ENCODE results near the gene CISH. TPM values are rescaled to one million over a fixed set of nuclear protein-coding genes. Genes with fewer than 3 reads are reported as not detected.
A peak's percentile ranks its signal among the peaks of the same experiment; 100 is the strongest.

CISH gene
- total and polyA plus RNA-seq, 5 donors: 8.0 to 27.8 (median 10.2) TPM

GRCh38 chr3:50570508-50571279 lies 40.9 kb downstream of the CISH start:
- ATAC-seq (no peak), DNase-seq (no peak)
- H3K4me3 ChIP-seq (ENCODE audit: low read length): no peak overlapping the region
- H3K27me3 ChIP-seq (ENCODE audit: control insufficient read depth, insufficient read depth): no peaks in the 10 kb centered on the region
- WGBS: 77% methylated on average over 5 of the region's 5 CpGs
- no peaks in the 10 kb centered on the region for H3K9me3 ChIP-seq (ENCODE audit: control insufficient read depth, low read length)
- no peak overlapping the region for H3K27ac ChIP-seq (ENCODE audit: low read length)
- H3K4me1 ChIP-seq (ENCODE audit: control insufficient read depth, insufficient read depth, low read length): peaks cover 5% of the 10 kb centered on the region
- intact Hi-C loops (cut with DNase I): loop anchor here in 1 of 4 donors (2.0 kb wide), 1 partner anchor 44 kb away; no protein-coding TSS in a partner anchor

GRCh38 chr3:50568947-50569749 lies 42.4 kb downstream of the CISH start, which contains the start of gene HEMK1:
Gene HEMK1 (plus strand): TSS chr3:50569522. CDS start chr3:50571105, 1,583 bp downstream.
- ATAC-seq (peak; percentile 90), DNase-seq (peak; percentile 99)
- peak within 1 kb of the TSS; percentile 73 for H3K4me3 ChIP-seq (ENCODE audit: low read length)
- H3K9me3 ChIP-seq (ENCODE audit: control insufficient read depth, low read length): no peaks in the 10 kb centered on the region
- peak within 1 kb of the TSS; percentile 89 for H3K27ac ChIP-seq (ENCODE audit: low read length)
- intact Hi-C loops (cut with DNase I): no loop called here
- whole genome bisulfite sequencing: under 1% methylated on average over 55 of the region's 55 CpGs
- H3K4me1 ChIP-seq (ENCODE audit: control insufficient read depth, insufficient read depth, low read length): peaks cover 5% of the 10 kb centered on the region
- H3K27me3 ChIP-seq (ENCODE audit: control insufficient read depth, insufficient read depth): no peaks in the 10 kb centered on the region

- H3K27me3 ChIP-seq (ENCODE audit: control insufficient read depth, insufficient read depth): no peaks in the 10 kb centered on the region
- H3K9me3 ChIP-seq (ENCODE audit: control insufficient read depth, low read length): no peaks in the 10 kb centered on the region
- intact Hi-C loops (cut with DNase I): no loop called here
- H3K27ac ChIP-seq (ENCODE audit: low read length): peak within 1 kb of the TSS; percentile 86
- peak; percentile 82 to 84 for ATAC-seq
- H3K4me3 ChIP-seq (ENCODE audit: low read length): peak within 1 kb of the TSS; percentile 65
- H3K4me1 ChIP-seq (ENCODE audit: control insufficient read depth, insufficient read depth, low read length): peaks cover 3% of the 10 kb centered on the region
- peak; percentile 96 to 98 (median 98) for DNase-seq
- 1% methylated on average over 53 of the region's 53 CpGs for WGBS
Measured at GRCh38 chr3:50567386-50568167, 44.0 kb downstream of the CISH start, which contains the start of gene C3orf18. Gene C3orf18 (minus strand): TSS chr3:50567747. CDS start chr3:50565699, 2,048 bp downstream.

GRCh38 chr3:50567011-50567385 lies 44.6 kb downstream of the CISH start:
- 7% methylated on average over 11 of the region's 11 CpGs for WGBS
- Histone ChIP-seq H3K9me3 (ENCODE audit: control insufficient read depth, low read length) (no peaks in the 10 kb centered on the region), H3K27me3 (ENCODE audit: control insufficient read depth, insufficient read depth) (no peaks in the 10 kb centered on the region), H3K4me1 (ENCODE audit: control insufficient read depth, insufficient read depth, low read length) (no peaks in the 10 kb centered on the region), H3K27ac (ENCODE audit: low read length) (no peak overlapping the region), H3K4me3 (ENCODE audit: low read length) (peak overlapping the region; percentile 65)
- ATAC-seq (no peak), DNase-seq (no peak)
- intact Hi-C loops (cut with DNase I): no loop called here

GRCh38 chr3:50564321-50564720 lies 47.3 kb downstream of the CISH start:
- no peak for DNase-seq
- H3K4me3 ChIP-seq (ENCODE audit: low read length): no peak overlapping the region
- no peak overlapping the region for H3K27ac ChIP-seq (ENCODE audit: low read length)
- no peaks in the 10 kb centered on the region for H3K27me3 ChIP-seq (ENCODE audit: control insufficient read depth, insufficient read depth)
- no peaks in the 10 kb centered on the region for H3K9me3 ChIP-seq (ENCODE audit: control insufficient read depth, low read length)
- intact Hi-C loops (cut with DNase I): no loop called here
- no peak for ATAC-seq
- peaks cover 2% of the 10 kb centered on the region for H3K4me1 ChIP-seq (ENCODE audit: control insufficient read depth, insufficient read depth, low read length)
- WGBS: 90% methylated on average over 1 of the region's 1 CpG

GRCh38 chr3:50563867-50564266 lies 47.7 kb downstream of the CISH start:
- no peaks in the 10 kb centered on the region for H3K9me3 ChIP-seq (ENCODE audit: control insufficient read depth, low read length)
- WGBS: 91% methylated on average over 2 of the region's 2 CpGs
- H3K27ac ChIP-seq (ENCODE audit: low read length): no peak overlapping the region
- no peak overlapping the region for H3K4me3 ChIP-seq (ENCODE audit: low read length)
- H3K27me3 ChIP-seq (ENCODE audit: control insufficient read depth, insufficient read depth): no peaks in the 10 kb centered on the region
- intact Hi-C loops (cut with DNase I): no loop called here
- ATAC-seq (no peak), DNase-seq (no peak)
- H3K4me1 ChIP-seq (ENCODE audit: control insufficient read depth, insufficient read depth, low read length): peaks cover 2% of the 10 kb centered on the region

- intact Hi-C loops (cut with DNase I): no loop called here
- DNase-seq: no peak
- Histone ChIP-seq H3K4me3 (ENCODE audit: low read length) (no peak overlapping the region), H3K27ac (ENCODE audit: low read length) (no peak overlapping the region), H3K27me3 (ENCODE audit: control insufficient read depth, insufficient read depth) (no peaks in the 10 kb centered on the region), H3K9me3 (ENCODE audit: control insufficient read depth, low read length) (no peaks in the 10 kb centered on the region), H3K4me1 (ENCODE audit: control insufficient read depth, insufficient read depth, low read length) (peaks cover 2% of the 10 kb centered on the region)
- ATAC-seq: no peak
- WGBS: 90% methylated on average over 2 of the region's 2 CpGs
Measured at GRCh38 chr3:50562861-50563260, 48.7 kb downstream of the CISH start.

- Histone ChIP-seq H3K9me3 (ENCODE audit: control insufficient read depth, low read length) (no peaks in the 10 kb centered on the region), H3K4me3 (ENCODE audit: low read length) (no peak overlapping the region), H3K27me3 (ENCODE audit: control insufficient read depth, insufficient read depth) (no peaks in the 10 kb centered on the region), H3K27ac (ENCODE audit: low read length) (no peak overlapping the region), H3K4me1 (ENCODE audit: control insufficient read depth, insufficient read depth, low read length) (peaks cover 2% of the 10 kb centered on the region)
- intact Hi-C loops (cut with DNase I): no loop called here
- ATAC-seq (no peak), DNase-seq (no peak)
Measured at GRCh38 chr3:50559702-50560101, 51.9 kb downstream of the CISH start.

GRCh38 chr3:50557915-50558314 lies 53.7 kb downstream of the CISH start:
- no peak for DNase-seq
- 48% methylated on average over 7 of the region's 7 CpGs for WGBS
- ATAC-seq: no peak

GRCh38 chr3:50557106-50557505 lies 54.5 kb downstream of the CISH start:
- no peak for DNase-seq
- 61% methylated on average over 8 of the region's 8 CpGs for WGBS
- Histone ChIP-seq H3K4me1 (ENCODE audit: control insufficient read depth, insufficient read depth, low read length) (peaks cover 2% of the 10 kb centered on the region), H3K27me3 (ENCODE audit: control insufficient read depth, insufficient read depth) (no peaks in the 10 kb centered on the region), H3K9me3 (ENCODE audit: control insufficient read depth, low read length) (no peaks in the 10 kb centered on the region), H3K27ac (ENCODE audit: low read length) (no peak overlapping the region), H3K4me3 (ENCODE audit: low read length) (no peak overlapping the region)
- ATAC-seq: no peak
- intact Hi-C loops (cut with DNase I): no loop called here

More at GRCh38 chr3:50557915-50558314, 53.7 kb downstream of the CISH start:
- no peak overlapping the region for H3K27ac ChIP-seq (ENCODE audit: low read length)
- intact Hi-C loops (cut with DNase I): no loop called here
- no peaks in the 10 kb centered on the region for H3K9me3 ChIP-seq (ENCODE audit: control insufficient read depth, low read length)
- H3K27me3 ChIP-seq (ENCODE audit: control insufficient read depth, insufficient read depth): no peaks in the 10 kb centered on the region
- no peak overlapping the region for H3K4me3 ChIP-seq (ENCODE audit: low read length)
- H3K4me1 ChIP-seq (ENCODE audit: control insufficient read depth, insufficient read depth, low read length): peaks cover 2% of the 10 kb centered on the region

Measured in right cardiac atrium (tissue), 5 donors.